Activated naive CD8-positive, alpha-beta T cell treated with anti-CD3 and anti-CD28 coated beads for 36 hours (primary cell): ENCODE measurements around the gene PDCD1LG2. TPM values are rescaled to one million over a fixed set of nuclear protein-coding genes. Genes with fewer than 3 reads are reported as not detected.

ENCODE experiments used
- DNase-seq: peaks from one replicate; pipeline ENCODE4 v3.0.0; 2021
- H3K27ac Mint-ChIP-seq: one replicate; pipeline ENCODE4 v1.8.0; 2022; ENCODE audit warnings: mild to moderate bottlenecking, moderate library complexity, mixed read lengths
- H3K27me3 Mint-ChIP-seq: one replicate; pipeline ENCODE4 v1.8.0; 2022; ENCODE audit warnings: mild to moderate bottlenecking, mixed read lengths
- H3K36me3 Mint-ChIP-seq: one replicate; pipeline ENCODE4 v1.8.0; 2021; ENCODE audit warnings: mild to moderate bottlenecking, mixed read lengths
- H3K4me1 Mint-ChIP-seq: one replicate; pipeline ENCODE4 v1.8.0; 2021; ENCODE audit warnings: mixed read lengths
- H3K4me3 Mint-ChIP-seq: one replicate; pipeline ENCODE4 v1.8.0; 2022; ENCODE audit warnings: mild to moderate bottlenecking, moderate library complexity, mixed read lengths
- H3K9me3 Mint-ChIP-seq: one replicate; pipeline ENCODE4 v1.8.0; 2022; ENCODE audit warnings: mixed read lengths
- total RNA-seq, 2 experiments: library from RNA; stranded (reverse); gene quantifications; one replicate each; pipeline ENCODE4 v1.2.3, GENCODE V29; 2021

PDCD1LG2 gene
- total RNA-seq, 2 experiments from 2014 or later, result 0.08 TPM; not detected in 1

DNA sequence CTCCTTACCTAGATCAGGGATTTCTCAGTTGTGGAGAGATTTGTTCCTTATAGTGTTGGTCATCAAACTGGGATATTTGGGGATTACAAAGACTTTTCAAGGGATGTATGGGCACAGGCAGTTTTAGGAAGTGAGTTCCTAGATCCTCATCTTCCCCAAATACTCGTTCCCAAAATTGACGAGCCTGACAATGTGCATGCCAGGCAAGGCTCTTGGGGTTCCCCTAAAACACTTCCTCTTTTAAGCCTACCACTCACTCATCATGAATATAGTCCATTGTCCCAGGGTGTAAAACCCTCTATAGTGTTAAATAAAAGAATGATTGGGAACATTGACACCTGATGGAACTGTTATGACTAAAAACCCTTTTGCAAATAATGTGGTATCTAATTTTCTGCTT, 26.4 kb downstream of the PDCD1LG2 start:
- Mint-ChIP-seq H3K27ac (no peak overlapping the region), H3K9me3 (peaks cover 1% of the 10 kb centered on the region), H3K27me3 (no peaks in the 10 kb centered on the region), H3K4me1 (peaks cover 7% of the 10 kb centered on the region), H3K36me3 (no peaks in the 10 kb centered on the region), H3K4me3 (no peak overlapping the region)
- DNase-seq, result no peak

DNA sequence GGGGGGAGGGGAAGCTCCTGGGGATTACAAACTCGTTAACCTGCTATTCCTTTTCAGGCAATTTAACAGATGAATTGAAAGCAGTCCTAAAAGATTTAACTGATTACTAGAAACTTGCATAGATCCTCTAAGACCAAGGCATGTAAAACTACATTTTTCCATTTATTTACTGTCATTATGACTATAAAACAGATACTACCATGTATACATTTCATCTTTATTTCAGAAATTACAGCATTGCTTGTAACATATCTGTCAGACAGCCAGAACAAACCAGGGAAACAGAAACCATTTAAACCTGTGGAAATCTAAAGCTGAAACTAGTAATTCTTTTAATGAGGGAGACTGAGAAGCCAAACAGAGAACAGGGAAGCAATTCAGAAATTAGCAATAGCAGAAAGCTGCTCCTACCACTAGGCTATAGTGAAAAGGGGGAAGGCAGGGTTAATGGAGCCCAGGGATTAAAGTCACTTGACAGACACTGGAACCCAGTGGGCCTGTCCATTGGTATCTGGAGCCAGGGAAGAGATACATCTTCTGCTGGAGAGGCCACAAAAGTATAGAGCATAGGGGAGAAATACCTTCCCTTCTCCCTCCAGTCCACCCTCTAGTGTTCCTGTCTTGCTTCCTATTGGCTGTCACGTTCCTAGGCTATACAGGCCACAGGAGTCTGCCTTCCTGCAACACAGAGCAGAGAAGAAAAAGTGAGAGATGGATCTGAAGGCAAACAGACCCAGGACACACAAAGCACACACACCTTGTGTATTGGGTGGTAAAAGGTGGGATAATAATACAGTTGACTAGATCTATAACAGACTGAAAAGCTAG, 33.8 kb downstream of the PDCD1LG2 start:
- H3K27ac Mint-ChIP-seq, result no peak overlapping the region
- no peaks in the 10 kb centered on the region for H3K27me3 Mint-ChIP-seq
- H3K4me1 Mint-ChIP-seq, result peaks cover 3% of the 10 kb centered on the region
- H3K9me3 Mint-ChIP-seq, result peaks cover 1% of the 10 kb centered on the region
- H3K36me3 Mint-ChIP-seq, result no peaks in the 10 kb centered on the region
- no peak for DNase-seq
- H3K4me3 Mint-ChIP-seq, result no peak overlapping the region

DNA sequence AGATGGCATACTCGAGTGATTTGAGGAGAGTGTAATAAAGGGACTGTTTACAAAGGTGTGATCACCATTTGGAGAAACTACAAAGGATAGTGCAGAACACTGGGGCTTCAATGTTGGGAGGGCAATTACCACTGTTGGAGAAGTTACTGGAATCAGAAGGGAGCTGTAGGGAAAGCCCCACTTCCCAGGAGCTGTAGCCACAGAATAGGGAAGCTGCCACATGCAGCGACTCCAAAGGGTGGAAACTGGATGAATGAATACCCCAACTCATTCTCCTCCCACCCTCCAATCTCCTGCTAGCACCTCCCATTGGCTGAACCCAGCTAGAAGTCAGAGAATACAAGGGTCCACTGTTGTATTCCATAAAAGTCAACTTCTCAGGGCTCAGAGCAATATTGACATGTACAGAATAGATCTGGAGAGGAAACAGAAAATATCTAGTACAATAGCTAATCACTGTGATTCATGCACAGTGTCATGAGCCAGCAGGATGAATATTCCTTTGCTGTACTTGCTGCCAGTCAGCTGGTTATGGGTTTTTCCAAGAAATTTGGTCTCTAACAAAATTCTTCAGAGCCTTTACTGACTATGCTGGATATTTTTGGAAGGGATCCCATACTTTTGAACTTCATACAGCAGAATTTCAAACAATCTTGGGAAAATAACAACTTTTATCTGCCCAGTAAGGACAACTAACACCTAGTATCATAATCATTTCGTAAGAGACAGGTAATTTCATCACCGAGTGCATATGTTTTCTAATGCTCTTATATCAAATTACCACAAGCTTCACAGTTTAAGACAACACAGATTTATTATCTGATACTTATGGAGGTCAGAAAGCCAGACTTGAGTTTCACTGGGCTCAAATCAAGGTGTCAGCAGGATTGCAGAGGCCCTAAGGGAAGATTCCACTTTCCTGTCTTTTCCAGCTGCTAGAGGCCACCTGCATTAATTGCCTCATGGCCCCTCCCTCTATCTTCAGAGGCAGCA, 39.6 kb downstream of the PDCD1LG2 start:
- DNase-seq, result no peak
- Mint-ChIP-seq H3K9me3 (no peaks in the 10 kb centered on the region), H3K36me3 (no peaks in the 10 kb centered on the region), H3K4me3 (no peak overlapping the region), H3K4me1 (no peaks in the 10 kb centered on the region), H3K27me3 (no peaks in the 10 kb centered on the region), H3K27ac (no peak overlapping the region)

DNA sequence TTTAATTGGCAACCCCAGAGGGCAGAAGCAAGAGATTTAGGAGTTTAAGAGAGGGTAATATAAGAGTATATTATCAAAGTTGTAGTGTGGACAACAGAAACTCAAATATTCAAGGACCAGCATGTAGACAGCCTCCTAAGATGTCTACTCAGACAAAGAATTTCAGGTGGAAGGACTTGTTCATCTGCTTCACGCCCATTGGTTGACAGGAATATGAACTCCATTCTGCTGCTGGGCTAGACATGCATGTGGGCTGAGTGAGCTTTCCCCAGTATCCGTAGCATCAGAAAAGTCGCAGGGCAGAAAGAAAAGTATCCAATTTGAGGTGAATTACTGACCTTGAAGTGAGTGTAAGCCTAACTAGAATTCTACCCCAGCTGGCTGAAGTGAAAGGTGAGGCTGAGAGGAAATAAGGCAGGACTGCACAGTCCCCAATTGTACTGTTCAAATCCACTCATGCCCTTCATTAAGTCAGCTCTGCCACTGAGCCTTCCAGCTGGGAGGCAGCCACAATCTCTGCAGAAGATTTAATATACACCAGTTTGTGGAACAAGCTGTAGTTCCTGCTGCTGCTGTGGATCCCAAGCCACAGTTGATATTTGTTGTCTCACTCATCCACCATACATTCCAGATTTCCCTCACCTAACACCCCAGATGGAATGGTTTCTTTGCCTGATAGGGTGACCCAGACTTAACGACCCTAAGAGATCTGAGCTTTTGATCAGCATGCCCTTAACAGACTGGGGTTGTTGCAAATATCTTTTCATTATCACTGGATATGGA, 41.2 kb downstream of the PDCD1LG2 start:
- Mint-ChIP-seq H3K4me3 (no peak overlapping the region), H3K27me3 (no peaks in the 10 kb centered on the region), H3K27ac (no peak overlapping the region), H3K4me1 (no peaks in the 10 kb centered on the region), H3K36me3 (no peaks in the 10 kb centered on the region), H3K9me3 (no peaks in the 10 kb centered on the region)
- DNase-seq, result no peak

DNA sequence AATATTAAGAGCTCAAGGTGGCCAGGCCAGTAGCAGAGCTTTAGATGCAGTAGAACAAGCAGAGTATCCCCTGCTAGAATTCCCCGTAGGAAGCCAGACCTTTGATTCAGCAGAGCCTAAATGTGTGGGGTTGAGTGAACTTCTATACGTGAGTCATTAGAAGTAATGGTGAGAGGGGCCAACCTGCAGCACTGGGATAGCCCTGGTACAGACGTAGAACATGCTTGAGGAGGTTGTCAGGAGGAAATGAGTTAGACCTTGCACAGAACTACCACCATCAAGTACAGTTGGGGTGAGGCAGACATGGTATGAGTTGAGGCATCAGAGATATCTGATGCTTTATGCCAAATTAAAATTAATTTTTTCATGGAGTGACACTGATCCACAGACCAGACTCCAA, 42.0 kb downstream of the PDCD1LG2 start:
- Mint-ChIP-seq H3K4me1 (peaks cover 7% of the 10 kb centered on the region), H3K36me3 (no peaks in the 10 kb centered on the region), H3K27me3 (no peaks in the 10 kb centered on the region), H3K27ac (no peak overlapping the region), H3K9me3 (no peaks in the 10 kb centered on the region), H3K4me3 (no peak overlapping the region)
- DNase-seq, result no peak

DNA sequence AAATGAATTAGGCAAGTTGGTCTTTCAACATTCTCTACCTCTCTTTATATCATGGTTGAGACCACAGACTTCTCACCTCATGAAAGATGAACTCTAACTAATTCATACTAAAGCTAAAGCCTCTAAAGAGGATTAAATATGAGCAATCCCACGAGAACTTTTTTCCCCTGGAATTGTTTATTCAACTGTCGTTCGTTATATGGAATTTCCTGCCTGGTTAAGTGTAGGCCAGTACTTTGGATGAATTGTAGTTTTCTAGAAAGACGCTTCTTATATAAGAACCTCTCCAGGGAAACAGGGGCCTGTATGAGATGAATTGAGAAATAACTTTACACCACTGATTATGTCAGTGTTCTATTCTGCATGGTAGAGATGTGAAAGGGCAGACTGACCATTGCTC, 42.9 kb downstream of the PDCD1LG2 start:
- Mint-ChIP-seq H3K4me3 (no peak overlapping the region), H3K4me1 (peaks cover 16% of the 10 kb centered on the region), H3K27ac (no peak overlapping the region), H3K27me3 (no peaks in the 10 kb centered on the region), H3K9me3 (no peaks in the 10 kb centered on the region), H3K36me3 (no peaks in the 10 kb centered on the region)
- DNase-seq, result no peak

DNA sequence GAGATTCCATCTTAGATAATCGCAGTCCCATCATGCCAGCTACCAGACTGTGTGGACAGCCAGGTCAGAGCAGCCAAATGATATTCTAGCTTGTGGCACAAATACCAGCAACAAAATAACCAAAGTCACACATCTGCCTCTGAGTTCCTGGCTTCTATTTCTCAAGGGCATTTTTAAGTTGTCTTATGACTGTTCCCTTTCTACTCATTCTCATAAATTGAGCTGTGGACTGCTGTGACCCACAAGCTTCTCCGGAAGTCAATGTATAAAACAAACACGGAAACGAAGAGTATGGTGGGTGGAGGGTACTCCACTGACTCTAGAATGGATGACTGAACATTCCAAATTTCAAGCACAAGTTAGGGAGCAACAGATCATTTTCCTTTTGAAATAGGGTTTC, 43.9 kb downstream of the PDCD1LG2 start:
- Mint-ChIP-seq H3K4me3 (no peak overlapping the region), H3K4me1 (peaks cover 24% of the 10 kb centered on the region), H3K27me3 (no peaks in the 10 kb centered on the region), H3K36me3 (peaks cover 3% of the 10 kb centered on the region), H3K27ac (no peak overlapping the region), H3K9me3 (no peaks in the 10 kb centered on the region)
- DNase-seq, result no peak

DNA sequence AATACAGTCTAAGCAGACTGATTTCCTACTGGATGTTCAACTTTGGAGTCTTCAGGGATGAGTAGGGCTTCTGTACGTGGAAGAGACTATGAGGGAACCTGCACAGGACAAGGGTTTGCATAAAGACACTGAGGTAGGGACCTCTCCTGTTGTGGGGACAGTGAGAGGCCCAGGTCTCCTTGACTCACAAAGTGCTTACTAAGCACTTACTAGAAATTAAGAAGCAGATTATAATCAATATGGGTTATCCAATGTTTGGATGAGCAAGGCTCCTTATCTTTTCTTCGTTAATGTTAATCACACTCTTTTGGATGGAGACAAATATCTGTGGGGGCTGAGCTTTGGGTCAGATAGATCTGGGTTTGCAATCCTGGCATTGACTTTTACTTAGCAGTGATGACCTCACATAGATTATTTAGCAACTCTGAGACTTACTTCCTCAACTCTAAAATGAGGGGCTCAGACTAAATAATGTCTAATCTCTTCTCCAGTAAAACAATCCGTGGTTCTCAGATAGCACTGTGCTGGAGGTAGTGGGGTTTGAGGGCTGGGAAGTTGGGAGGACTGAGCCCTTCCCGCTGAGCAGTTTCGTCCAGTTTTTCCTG, 45.9 kb downstream of the PDCD1LG2 start:
- H3K9me3 Mint-ChIP-seq, result no peaks in the 10 kb centered on the region
- H3K36me3 Mint-ChIP-seq, result peaks cover 3% of the 10 kb centered on the region
- H3K4me1 Mint-ChIP-seq, result peaks cover 30% of the 10 kb centered on the region
- H3K27me3 Mint-ChIP-seq, result no peaks in the 10 kb centered on the region
- no peak for DNase-seq
- H3K27ac Mint-ChIP-seq, result no peak overlapping the region
- H3K4me3 Mint-ChIP-seq, result no peak overlapping the region

DNA sequence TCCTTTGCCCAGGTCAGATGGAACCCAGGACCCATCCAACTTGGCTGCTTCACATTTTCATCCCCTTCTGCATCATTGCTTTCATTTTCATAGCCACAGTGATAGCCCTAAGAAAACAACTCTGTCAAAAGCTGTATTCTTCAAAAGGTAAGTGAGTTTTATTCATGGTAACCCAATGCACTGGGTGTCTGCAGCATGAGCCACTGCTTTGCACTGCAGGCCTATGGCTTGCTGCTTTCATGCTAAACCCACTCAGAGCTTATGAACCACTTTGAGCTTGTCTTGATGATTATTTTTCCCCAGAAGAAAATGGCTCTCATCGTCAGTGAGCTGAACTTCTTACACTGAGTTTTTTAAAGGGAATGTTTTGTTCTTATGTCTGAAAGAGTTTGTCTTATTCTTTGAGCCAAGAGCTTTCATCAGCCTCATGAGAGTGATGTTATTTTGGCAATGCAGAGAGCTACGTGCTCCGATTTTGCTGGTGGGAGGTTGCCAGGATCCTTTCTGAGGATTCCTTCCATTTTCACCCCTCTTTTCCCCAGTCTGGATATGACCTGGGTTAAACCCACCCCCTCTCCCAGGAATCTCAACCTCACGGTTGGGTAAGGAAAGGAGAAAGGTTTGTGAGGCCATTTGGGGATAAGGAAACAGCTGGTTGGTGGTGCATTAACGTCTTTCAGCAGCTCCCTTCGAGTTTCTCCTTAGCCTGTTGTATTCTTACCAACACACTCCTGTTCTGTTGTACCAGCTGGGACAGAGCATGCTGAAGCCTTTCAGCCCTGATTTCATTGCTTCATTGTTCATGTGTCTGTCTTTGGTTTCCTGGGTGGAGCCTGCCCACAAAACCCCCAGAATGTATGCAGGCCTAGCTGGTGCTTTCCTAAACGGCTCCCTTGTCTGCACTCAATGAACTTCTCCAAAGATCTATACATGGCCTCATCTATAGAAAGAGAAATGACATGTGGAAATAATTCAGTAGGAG, 47.6 kb downstream of the PDCD1LG2 start:
- H3K4me1 Mint-ChIP-seq, result peaks cover 35% of the 10 kb centered on the region
- DNase-seq, result peak; percentile 22
- H3K9me3 Mint-ChIP-seq, result peaks cover 4% of the 10 kb centered on the region
- peaks cover 5% of the 10 kb centered on the region for H3K36me3 Mint-ChIP-seq
- peak overlapping the region; percentile 54 for H3K27ac Mint-ChIP-seq
- no peaks in the 10 kb centered on the region for H3K27me3 Mint-ChIP-seq
- no peak overlapping the region for H3K4me3 Mint-ChIP-seq

DNA sequence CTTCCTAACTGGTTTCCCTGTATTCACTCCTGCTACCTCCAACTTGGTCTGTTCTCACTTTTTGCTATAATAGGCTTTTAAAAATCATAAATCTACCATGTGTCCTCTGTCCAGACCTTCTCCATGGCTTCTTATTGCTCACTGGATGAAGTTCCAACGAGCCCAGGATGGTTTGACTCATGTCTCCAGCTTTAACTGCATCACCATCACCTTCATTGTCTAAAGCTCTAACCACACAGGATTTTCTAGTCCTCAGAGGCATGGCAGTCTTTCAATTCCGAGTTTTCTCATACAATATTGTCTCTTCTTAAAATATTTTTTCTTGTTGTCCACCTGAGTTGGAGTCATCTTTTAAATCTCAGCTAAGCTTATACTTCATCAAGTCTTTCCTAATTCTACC, 49.3 kb downstream of the PDCD1LG2 start:
- Mint-ChIP-seq H3K27ac (no peak overlapping the region), H3K27me3 (no peaks in the 10 kb centered on the region), H3K4me3 (no peak overlapping the region), H3K4me1 (peaks cover 44% of the 10 kb centered on the region), H3K9me3 (peaks cover 4% of the 10 kb centered on the region), H3K36me3 (peaks cover 5% of the 10 kb centered on the region)
- no peak for DNase-seq

DNA sequence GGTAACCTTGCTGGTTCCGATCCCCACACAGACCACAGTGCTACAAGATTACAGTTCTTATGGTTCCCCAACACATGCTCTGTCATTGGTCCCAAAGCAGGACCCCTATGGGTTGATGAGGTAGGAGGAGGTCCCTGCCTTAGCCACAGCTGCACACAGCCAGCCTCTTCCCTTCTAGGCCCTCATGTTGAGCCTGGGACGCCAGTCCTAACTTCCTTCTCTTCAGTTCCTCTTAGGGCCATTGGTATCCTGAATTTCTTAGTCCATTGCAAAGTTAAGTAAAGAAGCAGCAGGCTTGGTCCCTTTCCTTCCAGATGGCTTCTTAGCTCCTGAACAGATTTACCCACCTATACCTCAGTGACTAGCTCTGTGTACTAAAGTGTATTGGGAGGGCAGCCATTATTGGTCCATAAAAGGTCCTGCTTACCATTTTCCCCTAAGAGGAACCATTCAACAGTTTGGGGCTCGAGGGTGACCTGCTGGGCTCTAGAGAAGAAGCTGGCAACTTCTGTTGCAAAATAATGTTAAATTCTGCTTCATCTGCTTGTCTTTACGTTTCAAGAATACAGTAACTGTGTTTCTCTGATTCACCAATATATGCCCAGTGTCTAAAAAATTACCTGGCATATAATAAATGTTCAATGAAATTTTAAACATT, 50.2 kb downstream of the PDCD1LG2 start:
- H3K4me3 Mint-ChIP-seq, result no peak overlapping the region
- H3K36me3 Mint-ChIP-seq, result peaks cover 5% of the 10 kb centered on the region
- H3K27ac Mint-ChIP-seq, result no peak overlapping the region
- DNase-seq, result no peak
- H3K9me3 Mint-ChIP-seq, result peaks cover 4% of the 10 kb centered on the region
- H3K27me3 Mint-ChIP-seq, result no peaks in the 10 kb centered on the region
- H3K4me1 Mint-ChIP-seq, result peaks cover 44% of the 10 kb centered on the region

DNA sequence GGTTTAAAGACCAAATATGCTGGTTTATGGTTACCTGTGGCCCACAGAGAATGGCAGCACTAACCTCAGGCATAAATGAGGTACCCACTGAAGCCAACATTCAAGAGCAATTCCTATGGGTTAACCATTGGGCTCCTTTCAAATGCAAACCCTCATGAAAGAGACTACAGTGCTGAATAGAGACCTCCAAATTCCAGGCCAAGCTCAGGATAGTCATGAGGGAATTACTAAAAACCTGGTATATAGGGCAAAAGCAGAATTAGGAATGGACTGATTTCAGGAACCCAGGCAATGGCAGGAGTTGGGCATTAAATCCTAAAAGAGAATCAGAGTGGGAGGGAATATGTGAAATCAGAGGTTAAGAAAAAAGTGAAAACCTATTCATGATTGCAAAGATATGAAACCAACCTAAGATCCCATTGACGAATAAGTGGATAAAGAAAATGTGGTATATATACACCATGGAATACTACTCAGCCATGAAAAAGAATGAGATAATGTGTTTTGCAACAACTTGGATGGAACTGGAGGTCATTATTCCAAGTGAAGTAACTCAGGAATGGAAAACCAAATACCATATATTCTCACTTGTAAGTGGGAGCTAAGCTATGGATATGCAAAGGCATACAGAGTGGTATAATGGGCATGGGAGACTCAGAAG, 51.6 kb downstream of the PDCD1LG2 start:
- no peak for DNase-seq
- Mint-ChIP-seq H3K4me3 (no peak overlapping the region), H3K27ac (no peak overlapping the region), H3K9me3 (peaks cover 4% of the 10 kb centered on the region), H3K4me1 (peaks cover 41% of the 10 kb centered on the region), H3K27me3 (no peaks in the 10 kb centered on the region), H3K36me3 (peaks cover 5% of the 10 kb centered on the region)
